Measurements from ENCODE around the gene C19orf12.

Gene C19orf12
- total RNA-seq = 22.8 to 26.3 (median 25.1) reads per million in 3 donors

- H3K4me3 ChIP-seq (ENCODE audit: insufficient read depth, low read depth, low read length, poor library complexity, severe bottlenecking) = peak within 1 kb of the TSS; percentile 63
- peak in 1 of 3 donors; percentile 41 for DNase-seq
- H3K36me3 ChIP-seq (ENCODE audit: control insufficient read depth, insufficient read depth, low read length) = no peaks in the 10 kb centered on the region
- peaks cover 47% of the 10 kb centered on the region for H3K4me1 ChIP-seq (ENCODE audit: control insufficient read depth, insufficient read depth, low read length, poor library complexity, severe bottlenecking)
- peak within 1 kb of the TSS; percentile 88 for H3K27ac ChIP-seq (ENCODE audit: insufficient read depth, low read length, poor library complexity, severe bottlenecking)
- H3K9me3 ChIP-seq (ENCODE audit: control insufficient read depth, low read length) = no peaks in the 10 kb centered on the region
- H3K27me3 ChIP-seq (replicated peaks; ENCODE audit: control insufficient read depth, insufficient read depth, low read length, poor library complexity, severe bottlenecking) = no peaks in the 10 kb centered on the region
Observed at GRCh38 chr19:29714953-29715700, at the start of gene C19orf12. C19orf12 (minus strand) TSS chr19:29715261; CDS start chr19:29708413, 6,848 bp downstream.

- H3K27me3 ChIP-seq (replicated peaks; ENCODE audit: control insufficient read depth, insufficient read depth, low read length, poor library complexity, severe bottlenecking) = no peaks in the 10 kb centered on the region
- H3K4me3 ChIP-seq (ENCODE audit: insufficient read depth, low read depth, low read length, poor library complexity, severe bottlenecking) = no peak overlapping the region
- DNase-seq = no peak
- H3K4me1 ChIP-seq (ENCODE audit: control insufficient read depth, insufficient read depth, low read length, poor library complexity, severe bottlenecking) = no peaks in the 10 kb centered on the region
- H3K9me3 ChIP-seq (ENCODE audit: control insufficient read depth, low read length) = no peaks in the 10 kb centered on the region
- H3K27ac ChIP-seq (ENCODE audit: insufficient read depth, low read length, poor library complexity, severe bottlenecking) = no peak overlapping the region
- no peaks in the 10 kb centered on the region for H3K36me3 ChIP-seq (ENCODE audit: control insufficient read depth, insufficient read depth, low read length)
Observed at GRCh38 chr19:29764361-29764760, 49.3 kb upstream of the C19orf12 start.

DNA sequence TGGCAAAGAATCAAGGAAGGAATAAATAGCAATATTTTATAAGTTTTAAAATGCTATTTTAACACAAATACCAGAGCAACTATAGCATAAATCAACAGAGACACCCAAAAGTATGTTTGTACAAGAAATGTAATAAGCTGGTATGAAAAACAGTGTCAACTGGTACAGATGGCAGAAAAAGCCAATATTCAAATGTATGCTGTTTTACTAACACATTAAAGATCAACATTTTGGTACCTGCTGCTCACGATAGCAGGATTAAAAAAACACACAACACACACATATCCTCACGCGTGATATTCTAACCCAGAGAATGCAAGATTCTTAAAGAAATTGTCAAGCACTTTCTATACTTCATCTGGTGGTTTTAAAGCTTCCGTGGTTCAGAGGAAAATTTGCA is 48.1 kb upstream of the C19orf12 start:
- Histone ChIP-seq H3K27ac (ENCODE audit: insufficient read depth, low read length, poor library complexity, severe bottlenecking) (no peak overlapping the region), H3K9me3 (ENCODE audit: control insufficient read depth, low read length) (no peaks in the 10 kb centered on the region), H3K4me3 (ENCODE audit: insufficient read depth, low read depth, low read length, poor library complexity, severe bottlenecking) (no peak overlapping the region), H3K27me3 (replicated peaks; ENCODE audit: control insufficient read depth, insufficient read depth, low read length, poor library complexity, severe bottlenecking) (no peaks in the 10 kb centered on the region), H3K4me1 (ENCODE audit: control insufficient read depth, insufficient read depth, low read length, poor library complexity, severe bottlenecking) (no peaks in the 10 kb centered on the region), H3K36me3 (ENCODE audit: control insufficient read depth, insufficient read depth, low read length) (no peaks in the 10 kb centered on the region)
- DNase-seq = no peak

DNA sequence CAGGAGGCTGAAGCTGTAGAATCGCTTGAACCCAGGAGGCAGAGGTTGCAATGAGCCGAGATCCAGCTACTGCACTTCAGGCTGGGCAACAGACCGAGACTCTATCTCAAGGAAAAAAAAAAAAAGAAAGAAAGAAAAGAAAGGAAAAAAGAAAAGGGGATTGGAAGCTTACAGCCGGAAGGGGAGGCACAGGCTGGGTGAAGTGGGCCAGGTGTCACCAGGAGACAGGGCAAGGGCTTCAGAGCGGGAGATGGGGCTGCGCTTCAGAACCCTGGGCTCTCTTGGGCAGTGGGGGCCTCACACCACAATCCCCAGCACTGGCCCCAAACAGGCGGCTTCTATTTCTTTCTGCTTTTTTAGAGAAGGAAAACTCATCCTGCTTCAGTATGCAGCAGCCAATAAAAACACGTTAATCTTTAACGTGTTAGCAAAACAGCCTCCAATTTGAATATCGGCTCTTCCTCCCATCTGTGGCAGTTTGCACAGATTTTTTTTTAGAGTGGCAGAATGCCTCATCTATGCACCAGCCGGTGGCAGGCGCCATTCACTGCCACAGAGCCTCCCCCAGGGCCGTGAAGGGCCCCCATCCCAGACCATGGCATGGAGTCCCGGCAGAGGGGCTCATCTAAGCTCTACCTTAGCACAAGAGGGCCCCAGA is 46.6 kb upstream of the C19orf12 start:
- Histone ChIP-seq H3K27ac (ENCODE audit: insufficient read depth, low read length, poor library complexity, severe bottlenecking) (no peak overlapping the region), H3K27me3 (replicated peaks; ENCODE audit: control insufficient read depth, insufficient read depth, low read length, poor library complexity, severe bottlenecking) (no peaks in the 10 kb centered on the region), H3K9me3 (ENCODE audit: control insufficient read depth, low read length) (no peaks in the 10 kb centered on the region), H3K4me3 (ENCODE audit: insufficient read depth, low read depth, low read length, poor library complexity, severe bottlenecking) (no peak overlapping the region), H3K36me3 (ENCODE audit: control insufficient read depth, insufficient read depth, low read length) (no peaks in the 10 kb centered on the region), H3K4me1 (ENCODE audit: control insufficient read depth, insufficient read depth, low read length, poor library complexity, severe bottlenecking) (no peaks in the 10 kb centered on the region)
- DNase-seq = no peak

DNA sequence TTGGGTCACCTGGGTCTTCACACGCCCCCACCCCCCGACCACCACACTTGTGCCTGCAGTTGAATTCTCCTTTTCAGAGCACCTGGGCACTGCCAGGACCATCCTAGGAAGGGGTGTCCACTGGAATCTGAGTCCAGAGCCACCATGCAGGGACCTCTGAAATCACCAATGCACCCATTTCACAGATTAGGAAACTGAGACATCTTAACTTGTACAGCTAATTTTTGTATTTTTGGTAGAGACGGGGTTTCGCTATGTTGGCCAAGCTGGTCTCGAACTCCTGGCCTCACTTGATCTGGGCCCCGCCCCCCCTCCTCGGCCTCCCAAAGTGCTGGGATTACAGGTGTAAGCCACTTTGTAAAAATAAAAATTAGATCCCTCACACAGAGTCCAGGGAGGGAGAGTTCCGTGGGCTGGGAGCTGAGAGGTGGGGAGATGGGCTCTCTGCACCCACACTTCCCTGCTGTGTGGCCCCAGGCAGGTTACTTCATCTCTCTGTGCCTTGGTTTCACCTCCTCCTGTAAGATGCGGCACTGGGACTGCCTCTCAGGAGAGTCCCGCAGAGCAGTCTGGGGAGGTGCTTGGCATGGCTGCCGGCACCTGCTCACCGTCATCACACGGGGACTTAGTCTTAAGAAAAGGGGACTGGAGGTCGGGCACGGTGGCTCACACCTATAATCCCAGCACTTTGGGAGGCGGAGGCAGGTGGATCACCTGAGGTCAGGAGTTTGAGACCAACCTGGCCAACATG is 45.9 kb upstream of the C19orf12 start:
- H3K9me3 ChIP-seq (ENCODE audit: control insufficient read depth, low read length) = no peaks in the 10 kb centered on the region
- no peak overlapping the region for H3K27ac ChIP-seq (ENCODE audit: insufficient read depth, low read length, poor library complexity, severe bottlenecking)
- H3K4me1 ChIP-seq (ENCODE audit: control insufficient read depth, insufficient read depth, low read length, poor library complexity, severe bottlenecking) = no peaks in the 10 kb centered on the region
- H3K36me3 ChIP-seq (ENCODE audit: control insufficient read depth, insufficient read depth, low read length) = no peaks in the 10 kb centered on the region
- no peak overlapping the region for H3K4me3 ChIP-seq (ENCODE audit: insufficient read depth, low read depth, low read length, poor library complexity, severe bottlenecking)
- H3K27me3 ChIP-seq (replicated peaks; ENCODE audit: control insufficient read depth, insufficient read depth, low read length, poor library complexity, severe bottlenecking) = no peaks in the 10 kb centered on the region
- no peak for DNase-seq

DNA sequence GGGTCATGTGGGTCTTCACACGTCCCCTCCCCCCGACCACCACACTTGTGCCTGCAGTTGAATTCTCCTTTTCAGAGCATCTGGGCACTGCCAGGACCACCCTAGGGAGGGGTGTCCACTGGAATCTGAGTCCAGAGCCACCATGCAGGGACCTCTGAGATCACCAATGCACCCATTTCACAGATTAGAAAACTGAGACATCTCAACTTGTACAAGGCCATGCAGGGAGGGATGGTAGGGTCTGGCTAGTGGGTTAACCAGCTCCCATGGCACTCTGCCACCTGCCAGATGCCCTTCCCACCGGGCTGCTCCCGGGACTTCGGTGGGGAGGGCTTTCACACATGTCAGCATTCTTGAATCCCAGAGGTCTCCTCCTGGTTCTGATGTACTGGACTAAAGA is 44.3 kb upstream of the C19orf12 start:
- Histone ChIP-seq H3K27me3 (replicated peaks; ENCODE audit: control insufficient read depth, insufficient read depth, low read length, poor library complexity, severe bottlenecking) (no peaks in the 10 kb centered on the region), H3K36me3 (ENCODE audit: control insufficient read depth, insufficient read depth, low read length) (no peaks in the 10 kb centered on the region), H3K9me3 (ENCODE audit: control insufficient read depth, low read length) (no peaks in the 10 kb centered on the region), H3K4me3 (ENCODE audit: insufficient read depth, low read depth, low read length, poor library complexity, severe bottlenecking) (no peak overlapping the region), H3K27ac (ENCODE audit: insufficient read depth, low read length, poor library complexity, severe bottlenecking) (no peak overlapping the region), H3K4me1 (ENCODE audit: control insufficient read depth, insufficient read depth, low read length, poor library complexity, severe bottlenecking) (no peaks in the 10 kb centered on the region)
- no peak for DNase-seq

DNA sequence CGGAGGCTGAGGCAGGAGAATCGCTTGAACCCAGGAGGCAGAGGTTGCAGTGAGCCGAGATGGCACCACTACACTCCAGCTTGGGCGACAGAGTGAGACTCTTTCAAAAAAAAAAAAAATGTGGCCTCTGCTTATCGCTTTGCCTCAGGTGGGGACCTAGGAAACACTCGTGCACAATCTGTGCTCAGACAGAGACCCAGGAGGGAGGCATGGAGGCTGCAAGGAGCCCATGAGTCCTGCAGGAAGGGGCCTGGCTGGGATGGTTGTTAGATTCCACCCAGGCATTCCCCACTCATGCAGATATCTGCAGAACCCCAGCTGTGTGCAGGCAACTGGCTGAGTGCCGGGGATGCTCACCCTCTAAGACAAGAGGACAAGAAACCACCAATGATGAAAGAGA is 43.8 kb upstream of the C19orf12 start:
- no peak overlapping the region for H3K27ac ChIP-seq (ENCODE audit: insufficient read depth, low read length, poor library complexity, severe bottlenecking)
- H3K4me1 ChIP-seq (ENCODE audit: control insufficient read depth, insufficient read depth, low read length, poor library complexity, severe bottlenecking) = no peaks in the 10 kb centered on the region
- DNase-seq = no peak
- no peak overlapping the region for H3K4me3 ChIP-seq (ENCODE audit: insufficient read depth, low read depth, low read length, poor library complexity, severe bottlenecking)
- H3K9me3 ChIP-seq (ENCODE audit: control insufficient read depth, low read length) = no peaks in the 10 kb centered on the region
- H3K36me3 ChIP-seq (ENCODE audit: control insufficient read depth, insufficient read depth, low read length) = no peaks in the 10 kb centered on the region
- no peaks in the 10 kb centered on the region for H3K27me3 ChIP-seq (replicated peaks; ENCODE audit: control insufficient read depth, insufficient read depth, low read length, poor library complexity, severe bottlenecking)

- Histone ChIP-seq H3K36me3 (ENCODE audit: control insufficient read depth, insufficient read depth, low read length) (no peaks in the 10 kb centered on the region), H3K27me3 (replicated peaks; ENCODE audit: control insufficient read depth, insufficient read depth, low read length, poor library complexity, severe bottlenecking) (no peaks in the 10 kb centered on the region), H3K9me3 (ENCODE audit: control insufficient read depth, low read length) (no peaks in the 10 kb centered on the region), H3K4me3 (ENCODE audit: insufficient read depth, low read depth, low read length, poor library complexity, severe bottlenecking) (no peak overlapping the region), H3K4me1 (ENCODE audit: control insufficient read depth, insufficient read depth, low read length, poor library complexity, severe bottlenecking) (no peaks in the 10 kb centered on the region), H3K27ac (ENCODE audit: insufficient read depth, low read length, poor library complexity, severe bottlenecking) (no peak overlapping the region)
- no peak for DNase-seq
Observed at GRCh38 chr19:29757551-29757950, 42.5 kb upstream of the C19orf12 start.

GRCh38 chr19:29753934-29754305 is 38.9 kb upstream of the C19orf12 start:
- H3K27ac ChIP-seq (ENCODE audit: insufficient read depth, low read length, poor library complexity, severe bottlenecking) = no peak overlapping the region
- no peak overlapping the region for H3K4me3 ChIP-seq (ENCODE audit: insufficient read depth, low read depth, low read length, poor library complexity, severe bottlenecking)
- H3K36me3 ChIP-seq (ENCODE audit: control insufficient read depth, insufficient read depth, low read length) = no peaks in the 10 kb centered on the region
- DNase-seq = no peak
- H3K9me3 ChIP-seq (ENCODE audit: control insufficient read depth, low read length) = no peaks in the 10 kb centered on the region
- no peaks in the 10 kb centered on the region for H3K4me1 ChIP-seq (ENCODE audit: control insufficient read depth, insufficient read depth, low read length, poor library complexity, severe bottlenecking)
- H3K27me3 ChIP-seq (replicated peaks; ENCODE audit: control insufficient read depth, insufficient read depth, low read length, poor library complexity, severe bottlenecking) = no peaks in the 10 kb centered on the region

Data from effector memory CD4-positive, alpha-beta T cell (primary cell).